ENCODE data around the gene NGLY1.

The NGLY1 gene

DNA sequence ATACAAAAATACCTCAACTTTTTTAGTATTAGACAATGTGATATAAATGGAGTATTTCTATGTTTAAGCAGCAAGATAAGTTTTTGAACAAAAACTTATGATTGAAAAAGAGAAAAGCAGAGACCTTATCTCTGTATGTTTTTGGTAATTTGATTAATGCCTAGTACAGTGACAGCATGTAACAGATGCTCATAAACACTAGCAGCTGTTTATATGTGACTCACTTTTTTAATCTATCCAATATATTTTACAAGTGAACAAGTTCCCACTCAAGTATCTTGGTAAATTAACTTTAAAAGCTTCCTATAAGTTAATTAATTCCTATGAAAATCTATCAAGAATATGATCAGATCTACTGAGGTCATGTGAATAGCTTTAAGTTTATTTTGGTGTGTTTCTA lies 55.1 kb downstream of the NGLY1 start:
- no peak for ATAC-seq (ENCODE audit: low read depth)
- Histone ChIP-seq H3K27ac (ENCODE audit: poor library complexity, severe bottlenecking) (no peak overlapping the region), H3K4me3 (ENCODE audit: severe bottlenecking) (no peak overlapping the region), H3K4me1 (ENCODE audit: insufficient read depth, poor library complexity, severe bottlenecking) (peaks cover 5% of the 10 kb centered on the region), H3K27me3 (ENCODE audit: insufficient read depth, poor library complexity, severe bottlenecking) (no peaks in the 10 kb centered on the region), H3K36me3 (ENCODE audit: low read depth) (peaks cover 38% of the 10 kb centered on the region), H3K9me3 (ENCODE audit: severe bottlenecking) (no peaks in the 10 kb centered on the region)
- DNase-seq (ENCODE audit: low spot score) = no peak
- TF ChIP-seq CTCF (IDR thresholded peaks at IDR 0.05; ENCODE audit: poor library complexity, severe bottlenecking) = no peak

GRCh38 chr3:25727316-25727715 lies 55.9 kb downstream of the NGLY1 start:
- H3K36me3 ChIP-seq (ENCODE audit: low read depth) = peaks cover 37% of the 10 kb centered on the region
- no peak overlapping the region for H3K27ac ChIP-seq (ENCODE audit: poor library complexity, severe bottlenecking)
- TF ChIP-seq CTCF (IDR thresholded peaks at IDR 0.05; ENCODE audit: poor library complexity, severe bottlenecking) = no peak
- H3K4me1 ChIP-seq (ENCODE audit: insufficient read depth, poor library complexity, severe bottlenecking) = peaks cover 5% of the 10 kb centered on the region
- no peaks in the 10 kb centered on the region for H3K9me3 ChIP-seq (ENCODE audit: severe bottlenecking)
- no peak for ATAC-seq (ENCODE audit: low read depth)
- no peak for DNase-seq (ENCODE audit: low spot score)
- H3K4me3 ChIP-seq (ENCODE audit: severe bottlenecking) = no peak overlapping the region
- H3K27me3 ChIP-seq (ENCODE audit: insufficient read depth, poor library complexity, severe bottlenecking) = no peaks in the 10 kb centered on the region

DNA sequence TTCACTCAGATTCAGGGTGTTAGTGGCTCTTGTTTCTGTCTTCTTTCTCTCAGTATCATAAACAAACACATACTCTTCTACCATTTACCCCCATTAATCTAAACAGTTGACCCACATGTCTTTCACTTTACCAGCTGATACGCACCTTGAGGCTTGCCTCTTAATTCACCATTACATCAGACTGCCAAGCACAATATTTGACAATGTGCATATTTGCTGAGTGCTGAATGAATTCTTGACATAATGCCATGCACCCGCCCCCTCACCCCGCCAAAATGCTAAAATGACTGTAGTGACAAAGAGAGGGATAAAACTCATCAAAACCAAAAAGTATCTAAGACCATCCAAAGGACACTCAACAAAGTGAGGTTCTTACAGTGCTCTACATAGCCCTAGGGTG lies 57.4 kb downstream of the NGLY1 start:
- peaks cover 30% of the 10 kb centered on the region for H3K36me3 ChIP-seq (ENCODE audit: low read depth)

DNA sequence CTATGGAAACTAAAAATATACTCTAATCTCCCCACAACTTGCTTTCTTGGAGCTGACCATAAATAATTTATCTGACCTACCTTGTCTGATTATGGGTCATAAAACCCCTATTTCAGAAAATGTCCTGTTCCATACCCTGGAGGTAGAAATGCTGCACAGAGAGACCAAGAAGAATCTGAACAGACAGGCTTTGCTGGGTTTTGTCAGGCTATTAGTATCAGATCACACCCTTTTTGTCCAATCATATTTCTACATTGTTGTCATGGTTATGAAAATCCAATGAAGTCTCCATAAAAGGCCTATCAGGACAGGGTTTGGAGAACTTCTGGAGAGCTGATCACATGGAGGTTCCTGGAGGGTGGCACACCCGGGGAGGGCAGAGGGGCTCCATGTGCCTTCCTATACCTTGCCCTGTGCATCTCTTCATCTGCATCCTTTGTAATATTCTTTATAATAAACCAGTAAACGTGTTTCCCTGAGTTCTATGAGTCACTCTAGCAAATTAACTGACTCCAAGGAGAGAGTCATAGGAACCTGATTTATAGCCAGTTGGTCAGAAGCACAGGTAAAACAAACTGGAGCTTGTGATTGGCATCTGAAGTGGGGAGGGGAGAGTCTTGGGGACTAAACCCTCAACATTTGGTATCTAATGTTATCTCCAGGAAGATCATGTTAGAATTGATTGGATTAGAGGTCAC lies 58.1 kb downstream of the NGLY1 start:
- peaks cover 5% of the 10 kb centered on the region for H3K4me1 ChIP-seq (ENCODE audit: insufficient read depth, poor library complexity, severe bottlenecking)
- no peaks in the 10 kb centered on the region for H3K9me3 ChIP-seq (ENCODE audit: severe bottlenecking)
- TF ChIP-seq CTCF (IDR thresholded peaks at IDR 0.05; ENCODE audit: poor library complexity, severe bottlenecking) = no peak
- peaks cover 28% of the 10 kb centered on the region for H3K36me3 ChIP-seq (ENCODE audit: low read depth)
- H3K27ac ChIP-seq (ENCODE audit: poor library complexity, severe bottlenecking) = no peak overlapping the region
- no peaks in the 10 kb centered on the region for H3K27me3 ChIP-seq (ENCODE audit: insufficient read depth, poor library complexity, severe bottlenecking)
- ATAC-seq (ENCODE audit: low read depth) (peak; percentile 29), DNase-seq (ENCODE audit: low spot score) (no peak)
- H3K4me3 ChIP-seq (ENCODE audit: severe bottlenecking) = no peak overlapping the region

More for the DNA sequence above, 57.4 kb downstream of the NGLY1 start:
- DNase-seq (ENCODE audit: low spot score) (no peak), ATAC-seq (ENCODE audit: low read depth) (no peak)
- no peak overlapping the region for H3K27ac ChIP-seq (ENCODE audit: poor library complexity, severe bottlenecking)
- H3K9me3 ChIP-seq (ENCODE audit: severe bottlenecking) = no peaks in the 10 kb centered on the region
- H3K4me1 ChIP-seq (ENCODE audit: insufficient read depth, poor library complexity, severe bottlenecking) = peaks cover 5% of the 10 kb centered on the region
- TF ChIP-seq CTCF (IDR thresholded peaks at IDR 0.05; ENCODE audit: poor library complexity, severe bottlenecking) = no peak
- no peak overlapping the region for H3K4me3 ChIP-seq (ENCODE audit: severe bottlenecking)
- H3K27me3 ChIP-seq (ENCODE audit: insufficient read depth, poor library complexity, severe bottlenecking) = no peaks in the 10 kb centered on the region

DNA sequence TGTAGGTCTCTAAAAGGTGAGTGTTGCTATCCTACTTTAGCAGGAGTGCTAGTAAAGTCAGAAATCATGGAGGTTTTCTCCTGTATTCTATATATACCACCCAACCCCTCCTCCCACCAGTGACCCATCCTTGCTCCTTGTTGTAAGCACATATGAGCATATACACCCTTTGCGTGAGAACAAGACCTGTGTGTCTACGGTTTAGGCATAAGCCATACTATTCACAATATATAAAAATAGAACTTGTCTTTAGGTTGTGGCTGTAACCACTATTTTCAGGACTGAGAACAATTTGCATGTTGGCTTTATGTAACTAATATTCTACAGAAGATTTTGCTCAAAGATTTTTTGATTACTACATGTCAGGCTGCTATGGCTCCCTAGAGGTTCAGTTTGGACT lies 59.4 kb downstream of the NGLY1 start:
- ATAC-seq (ENCODE audit: low read depth) = no peak

More for the DNA sequence above, 59.4 kb downstream of the NGLY1 start:
- Histone ChIP-seq H3K9me3 (ENCODE audit: severe bottlenecking) (no peaks in the 10 kb centered on the region), H3K27me3 (ENCODE audit: insufficient read depth, poor library complexity, severe bottlenecking) (no peaks in the 10 kb centered on the region), H3K36me3 (ENCODE audit: low read depth) (peaks cover 23% of the 10 kb centered on the region), H3K4me3 (ENCODE audit: severe bottlenecking) (no peak overlapping the region), H3K27ac (ENCODE audit: poor library complexity, severe bottlenecking) (no peak overlapping the region), H3K4me1 (ENCODE audit: insufficient read depth, poor library complexity, severe bottlenecking) (peaks cover 5% of the 10 kb centered on the region)
- TF ChIP-seq CTCF (IDR thresholded peaks at IDR 0.05; ENCODE audit: poor library complexity, severe bottlenecking) = no peak
- DNase-seq (ENCODE audit: low spot score) = no peak
